ENCODE measurements around the gene GRPEL1. TPM values are rescaled to one million over a fixed set of nuclear protein-coding genes. Genes with fewer than 3 reads are reported as not detected.

GRPEL1 gene
- total RNA-seq, 1 donor from 2014 or later = 14.0 TPM

- H3K36me3 Mint-ChIP-seq (ENCODE audit: unreplicated experiment) = no peaks in the 10 kb centered on the region
- peaks cover 5% of the 10 kb centered on the region for H3K9me3 Mint-ChIP-seq (ENCODE audit: unreplicated experiment)
- DNase-seq = peak; percentile 86
- H3K27me3 Mint-ChIP-seq (ENCODE audit: unreplicated experiment) = peaks cover 5% of the 10 kb centered on the region
- peak; percentile 100 for TF ChIP-seq CTCF (IDR thresholded peaks at IDR 0.05; ENCODE audit: partially characterized antibody, unreplicated experiment)
- peak overlapping the region; percentile 34 for H3K4me3 Mint-ChIP-seq (ENCODE audit: unreplicated experiment)
- peaks cover 7% of the 10 kb centered on the region for H3K4me1 Mint-ChIP-seq (ENCODE audit: low read depth, unreplicated experiment)
- no peak overlapping the region for H3K27ac Mint-ChIP-seq (ENCODE audit: unreplicated experiment)
Observed at GRCh38 chr4:7070729-7071511, 3.1 kb upstream of the GRPEL1 start.

- H3K4me1 Mint-ChIP-seq (ENCODE audit: low read depth, unreplicated experiment) = peaks cover 7% of the 10 kb centered on the region
- no peak for TF ChIP-seq CTCF (IDR thresholded peaks at IDR 0.05; ENCODE audit: partially characterized antibody, unreplicated experiment)
- peak overlapping the region; percentile 93 for H3K4me3 Mint-ChIP-seq (ENCODE audit: unreplicated experiment)
- DNase-seq = no peak
- peaks cover 8% of the 10 kb centered on the region for H3K27me3 Mint-ChIP-seq (ENCODE audit: unreplicated experiment)
- peak overlapping the region; percentile 82 for H3K27ac Mint-ChIP-seq (ENCODE audit: unreplicated experiment)
- H3K36me3 Mint-ChIP-seq (ENCODE audit: unreplicated experiment) = no peaks in the 10 kb centered on the region
- H3K9me3 Mint-ChIP-seq (ENCODE audit: unreplicated experiment) = peaks cover 7% of the 10 kb centered on the region
Observed at GRCh38 chr4:7068883-7069282, 1.0 kb upstream of the GRPEL1 start.

GRCh38 chr4:7068279-7068842 lies 497 bp upstream of the GRPEL1 start:
- DNase-seq = peak; percentile 100
- Mint-ChIP-seq H3K27me3 (ENCODE audit: unreplicated experiment) (peaks cover 8% of the 10 kb centered on the region), H3K9me3 (ENCODE audit: unreplicated experiment) (peaks cover 7% of the 10 kb centered on the region), H3K27ac (ENCODE audit: unreplicated experiment) (peak overlapping the region; percentile 82), H3K36me3 (ENCODE audit: unreplicated experiment) (no peaks in the 10 kb centered on the region), H3K4me1 (ENCODE audit: low read depth, unreplicated experiment) (peaks cover 7% of the 10 kb centered on the region), H3K4me3 (ENCODE audit: unreplicated experiment) (peak overlapping the region; percentile 93)
- no peak for TF ChIP-seq CTCF (IDR thresholded peaks at IDR 0.05; ENCODE audit: partially characterized antibody, unreplicated experiment)

- H3K4me1 Mint-ChIP-seq (ENCODE audit: low read depth, unreplicated experiment) = peaks cover 7% of the 10 kb centered on the region
- H3K4me3 Mint-ChIP-seq (ENCODE audit: unreplicated experiment) = peak overlapping the region; percentile 86
- H3K27ac Mint-ChIP-seq (ENCODE audit: unreplicated experiment) = peak overlapping the region; percentile 52
- H3K27me3 Mint-ChIP-seq (ENCODE audit: unreplicated experiment) = peaks cover 6% of the 10 kb centered on the region
- no peak for DNase-seq
- no peak for TF ChIP-seq CTCF (IDR thresholded peaks at IDR 0.05; ENCODE audit: partially characterized antibody, unreplicated experiment)
- no peaks in the 10 kb centered on the region for H3K36me3 Mint-ChIP-seq (ENCODE audit: unreplicated experiment)
- H3K9me3 Mint-ChIP-seq (ENCODE audit: unreplicated experiment) = peaks cover 7% of the 10 kb centered on the region
Observed at GRCh38 chr4:7067126-7067451, 775 bp downstream of the GRPEL1 start.

- Mint-ChIP-seq H3K4me1 (ENCODE audit: low read depth, unreplicated experiment) (peaks cover 7% of the 10 kb centered on the region), H3K9me3 (ENCODE audit: unreplicated experiment) (peaks cover 7% of the 10 kb centered on the region), H3K27me3 (ENCODE audit: unreplicated experiment) (peaks cover 6% of the 10 kb centered on the region), H3K36me3 (ENCODE audit: unreplicated experiment) (peaks cover 4% of the 10 kb centered on the region), H3K27ac (ENCODE audit: unreplicated experiment) (no peak overlapping the region), H3K4me3 (ENCODE audit: unreplicated experiment) (peak overlapping the region; percentile 86)
- TF ChIP-seq CTCF (IDR thresholded peaks at IDR 0.05; ENCODE audit: partially characterized antibody, unreplicated experiment) = no peak
- DNase-seq = no peak
Observed at GRCh38 chr4:7066493-7066892, 1.4 kb downstream of the GRPEL1 start.
